Stimulated activated CD4-positive, alpha-beta T cell treated with anti-CD3 and anti-CD28 coated beads, TNF-alpha, amount 100 ng/mL, for 1 hour (primary cell): Measurements from ENCODE around the gene POMP.
A peak's percentile ranks its signal among the peaks of the same experiment; 100 is the strongest.

Experiments
- DNase-seq, 3 donors: peaks; one replicate each; pipeline ENCODE4 v3.0.0-alpha.2; 2020; ENCODE audit warnings: low read depth in 3 of 3, low spot score in 1 of 3

Gene POMP, protein sequence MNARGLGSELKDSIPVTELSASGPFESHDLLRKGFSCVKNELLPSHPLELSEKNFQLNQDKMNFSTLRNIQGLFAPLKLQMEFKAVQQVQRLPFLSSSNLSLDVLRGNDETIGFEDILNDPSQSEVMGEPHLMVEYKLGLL

GRCh38 chr13:28658796-28659620 is at the start of gene POMP:
POMP (plus strand) TSS chr13:28659130; CDS start chr13:28659185, 55 bp downstream.
- peak; percentile 67 to 86 (median 75) for DNase-seq

DNA sequence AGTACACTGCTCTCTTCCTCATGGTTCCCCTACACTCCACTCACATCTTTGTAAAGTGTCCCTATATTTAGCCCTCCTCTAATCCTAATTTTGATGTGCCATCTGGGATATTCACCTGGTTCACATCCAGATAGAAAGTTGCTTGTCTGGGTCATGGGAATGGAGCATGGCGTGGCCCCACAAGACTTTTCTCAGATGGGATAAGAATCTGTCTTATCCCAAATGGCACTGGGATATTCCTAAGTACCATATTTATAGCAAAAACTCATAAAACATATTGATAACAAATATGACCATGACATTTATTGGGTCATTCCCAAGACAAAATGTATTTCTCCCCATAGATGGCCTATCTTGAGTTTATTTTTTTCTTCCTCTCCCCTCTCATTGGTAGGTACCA is 49.5 kb upstream of the POMP start:
- no peak for DNase-seq

GRCh38 chr13:28609926-28610325 is 49.0 kb upstream of the POMP start:
- no peak for DNase-seq

GRCh38 chr13:28610996-28611395 is 47.9 kb upstream of the POMP start:
- DNase-seq, result no peak

- no peak for DNase-seq
These were observed 47.2 kb upstream of the POMP start for GRCh38 chr13:28611654-28612131.

DNA sequence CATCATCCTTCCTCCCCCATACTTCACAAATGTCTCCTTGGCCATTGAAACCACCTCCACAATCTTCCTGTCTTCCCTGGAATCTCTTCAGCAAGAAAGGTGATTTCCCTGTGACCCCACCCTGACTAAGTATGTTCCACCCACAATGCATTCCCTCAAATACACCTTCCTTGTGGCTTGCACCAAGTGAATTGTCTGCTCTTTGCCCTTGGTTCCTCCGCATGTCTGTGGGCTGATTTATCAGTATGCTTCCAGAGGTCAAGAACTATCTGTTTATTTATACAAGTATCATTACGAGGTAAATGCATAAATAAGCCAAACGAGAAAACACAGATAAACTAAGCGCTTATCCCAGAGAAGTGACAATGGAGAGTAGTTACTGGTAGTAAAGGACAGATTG is 45.4 kb upstream of the POMP start:
- no peak for DNase-seq

- no peak for DNase-seq
These were observed 42.9 kb upstream of the POMP start for GRCh38 chr13:28615916-28616446.

DNA sequence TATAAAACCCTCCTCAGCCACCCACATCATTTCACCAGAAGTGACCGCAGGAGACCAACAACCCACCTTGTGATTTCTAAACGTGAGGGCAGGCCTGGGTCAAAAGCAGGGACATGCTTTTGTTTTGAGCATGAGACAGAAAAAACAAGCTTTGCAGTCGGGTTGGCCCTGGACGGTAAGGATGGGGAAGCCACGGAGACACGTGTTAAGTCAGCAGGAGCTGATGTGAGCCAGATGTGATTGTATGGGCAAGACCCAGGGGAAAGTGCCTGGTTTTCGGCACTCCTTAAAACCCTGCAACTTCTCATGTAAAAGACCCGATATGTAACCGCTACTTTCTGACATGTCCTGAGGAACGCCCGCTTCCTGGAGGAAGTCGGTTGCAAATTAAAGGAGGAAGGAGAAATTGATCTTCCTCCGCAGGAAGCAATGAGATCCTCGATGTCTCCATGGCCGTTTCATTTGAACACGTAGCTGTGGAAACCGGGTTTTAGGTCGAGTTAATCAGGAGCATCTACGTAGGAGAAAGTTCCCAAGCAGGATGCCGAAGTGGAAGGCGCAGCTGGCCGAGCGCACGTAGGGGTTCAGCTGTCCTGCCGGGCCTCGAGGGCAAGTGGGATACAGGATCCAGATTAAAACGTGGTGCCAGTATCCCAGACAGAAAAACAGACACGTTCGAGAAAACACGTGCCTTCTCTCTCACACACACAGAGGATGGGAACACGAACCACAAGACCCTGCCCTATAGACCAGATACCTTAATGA is 40.5 kb upstream of the POMP start:
- DNase-seq, result no peak

GRCh38 chr13:28620011-28620830 is 38.7 kb upstream of the POMP start:
- DNase-seq, result no peak

- no peak for DNase-seq
These were observed 37.5 kb upstream of the POMP start for GRCh38 chr13:28621449-28621848.

GRCh38 chr13:28622286-28622685 is 36.6 kb upstream of the POMP start:
- DNase-seq, result no peak

DNA sequence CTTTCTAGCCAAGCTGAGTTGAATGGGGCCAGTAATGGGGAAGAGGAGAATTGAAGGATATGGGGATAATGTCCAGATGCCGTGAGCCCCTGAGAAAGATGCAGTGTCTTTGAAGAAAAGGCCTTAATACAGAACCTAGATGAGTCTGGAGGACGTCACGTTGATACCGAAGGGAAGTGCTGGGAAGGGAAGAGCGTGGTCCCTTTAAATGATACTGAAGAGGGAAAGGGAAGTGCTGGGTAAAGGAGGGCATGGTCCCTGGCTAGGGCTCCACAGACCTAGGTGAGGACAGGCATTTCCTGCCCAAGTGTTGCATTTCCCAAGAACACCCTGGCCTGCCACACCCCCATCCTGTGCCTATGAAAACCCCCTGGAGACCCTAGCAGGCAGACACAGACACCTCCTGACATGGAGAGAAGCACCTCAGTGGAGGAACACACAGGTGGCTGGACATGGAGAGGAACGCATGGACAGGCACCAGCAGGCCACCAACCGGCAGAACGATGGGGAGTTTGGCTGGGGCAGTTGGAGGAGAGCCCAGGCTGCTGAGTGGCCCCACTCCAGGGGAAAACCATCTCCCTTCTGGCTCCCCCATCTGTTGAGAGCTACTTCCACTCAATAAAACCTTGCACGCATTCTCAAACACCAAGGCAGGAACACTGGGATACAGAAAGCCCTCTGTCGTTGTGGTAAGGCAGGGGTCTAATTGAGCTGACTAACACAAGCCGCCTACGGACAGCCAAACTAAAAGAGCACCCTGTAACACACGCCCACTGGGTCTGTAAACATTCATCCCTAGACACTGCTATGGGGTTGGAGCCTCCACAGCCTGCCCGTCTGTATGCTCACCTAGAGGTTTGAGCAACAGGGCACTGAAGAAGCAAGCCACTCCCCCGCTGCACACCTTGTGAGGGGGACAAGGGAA is 34.9 kb upstream of the POMP start:
- no peak for DNase-seq

GRCh38 chr13:28624707-28625432 is 34.1 kb upstream of the POMP start:
- DNase-seq, result no peak

DNA sequence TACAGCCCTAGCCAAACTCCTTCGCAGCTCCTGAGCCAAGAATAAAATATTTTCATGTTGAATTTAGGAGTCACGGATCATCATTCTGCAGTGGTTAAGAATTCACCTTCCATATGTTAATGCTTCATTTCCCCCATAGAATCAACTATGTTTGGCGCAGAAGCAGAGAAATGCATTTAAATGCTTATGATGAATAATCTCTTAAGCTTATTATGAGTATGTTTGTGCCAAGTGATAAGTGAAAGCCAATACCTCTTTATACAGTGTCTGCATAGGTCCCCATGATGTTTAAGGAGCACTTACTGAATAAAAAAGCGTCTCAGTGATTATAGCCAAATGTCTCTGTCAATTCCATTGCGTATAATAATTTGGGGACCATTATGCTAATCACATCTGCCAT is 32.7 kb upstream of the POMP start:
- no peak for DNase-seq

GRCh38 chr13:28628241-28628640 is 30.7 kb upstream of the POMP start:
- no peak for DNase-seq

GRCh38 chr13:28630869-28631268 is 28.1 kb upstream of the POMP start:
- no peak for DNase-seq

DNA sequence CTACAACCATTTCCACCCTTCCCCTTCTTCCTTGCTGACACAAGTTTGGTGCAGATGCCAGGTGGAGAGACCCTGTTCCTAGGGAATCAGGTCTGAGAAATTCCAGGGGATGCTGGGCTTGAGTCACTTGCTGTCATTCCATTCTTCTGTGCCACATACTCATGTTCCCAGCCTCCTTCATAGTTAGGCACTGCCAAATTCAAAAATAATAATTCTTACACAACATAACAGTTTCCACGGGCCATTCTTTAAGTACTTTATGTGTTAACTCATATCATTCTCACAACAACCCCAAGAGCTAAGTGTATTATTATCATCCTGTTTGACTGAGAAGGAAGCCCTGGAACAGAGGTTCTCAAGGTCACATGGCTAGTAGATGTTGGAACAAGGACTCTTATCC is 27.1 kb upstream of the POMP start:
- no peak for DNase-seq

- no peak for DNase-seq
These were observed 22.9 kb upstream of the POMP start for GRCh38 chr13:28636069-28636468.

DNA sequence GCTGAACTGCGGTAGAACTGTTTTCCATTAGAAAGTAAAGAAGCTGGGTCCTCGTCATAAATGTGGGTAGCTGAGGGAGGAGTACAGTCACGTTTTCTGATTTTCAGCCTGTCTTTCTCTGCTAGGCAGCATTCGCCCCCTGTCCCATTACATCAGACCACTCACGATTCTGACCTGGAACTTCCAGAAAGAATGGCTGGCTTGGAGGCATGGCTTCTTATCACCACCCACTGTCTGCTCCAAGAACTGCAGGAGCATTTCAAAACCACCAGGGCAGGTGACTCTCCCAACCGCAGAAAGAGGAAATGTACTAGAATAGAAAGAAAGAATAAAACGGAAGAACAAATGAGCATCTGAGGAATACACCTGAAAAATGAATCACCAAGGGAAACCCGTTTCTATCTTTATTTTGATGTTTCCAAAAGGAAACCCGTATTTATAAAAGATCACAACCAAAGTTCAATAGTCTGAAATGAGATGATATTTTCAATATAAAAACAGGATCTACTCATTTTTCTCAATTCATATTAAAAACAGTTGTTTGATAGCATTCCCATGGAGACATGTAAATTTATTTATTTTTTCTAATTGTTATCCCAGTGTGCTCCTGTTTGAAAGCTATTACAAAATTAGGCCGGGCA is 22.1 kb upstream of the POMP start:
- no peak for DNase-seq
